ENCODE measurements around the gene ITIH3. TPM values are rescaled to one million over a fixed set of nuclear protein-coding genes. Genes with fewer than 3 reads are reported as not detected.

ITIH3 gene
- total and polyA plus RNA-seq, 10 of the 15 experiments (the other 5 are each of a cell fraction or from before 2014, with no cell fraction given), result 0.07 to 0.17 (median 0.15) TPM; not detected in 7

DNA sequence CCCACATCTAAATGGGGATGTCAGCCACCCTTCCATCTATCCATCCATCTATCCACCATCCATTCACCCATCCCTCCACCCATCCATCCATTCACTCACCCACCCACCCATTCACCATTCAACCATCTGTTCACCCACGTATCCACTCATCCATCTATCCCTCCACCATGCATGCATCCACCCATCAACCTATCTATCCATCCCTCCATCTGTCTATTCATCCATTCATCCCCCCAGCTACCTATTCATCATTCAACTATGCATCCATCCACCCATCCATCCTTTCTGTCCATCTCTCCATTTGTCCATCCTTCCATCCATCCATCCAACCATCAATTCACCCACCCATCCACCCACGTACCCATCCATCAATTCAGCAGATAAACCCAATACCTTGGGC, 14.6 kb downstream of the ITIH3 start (continued):
- TF ChIP-seq, protein P1, sequence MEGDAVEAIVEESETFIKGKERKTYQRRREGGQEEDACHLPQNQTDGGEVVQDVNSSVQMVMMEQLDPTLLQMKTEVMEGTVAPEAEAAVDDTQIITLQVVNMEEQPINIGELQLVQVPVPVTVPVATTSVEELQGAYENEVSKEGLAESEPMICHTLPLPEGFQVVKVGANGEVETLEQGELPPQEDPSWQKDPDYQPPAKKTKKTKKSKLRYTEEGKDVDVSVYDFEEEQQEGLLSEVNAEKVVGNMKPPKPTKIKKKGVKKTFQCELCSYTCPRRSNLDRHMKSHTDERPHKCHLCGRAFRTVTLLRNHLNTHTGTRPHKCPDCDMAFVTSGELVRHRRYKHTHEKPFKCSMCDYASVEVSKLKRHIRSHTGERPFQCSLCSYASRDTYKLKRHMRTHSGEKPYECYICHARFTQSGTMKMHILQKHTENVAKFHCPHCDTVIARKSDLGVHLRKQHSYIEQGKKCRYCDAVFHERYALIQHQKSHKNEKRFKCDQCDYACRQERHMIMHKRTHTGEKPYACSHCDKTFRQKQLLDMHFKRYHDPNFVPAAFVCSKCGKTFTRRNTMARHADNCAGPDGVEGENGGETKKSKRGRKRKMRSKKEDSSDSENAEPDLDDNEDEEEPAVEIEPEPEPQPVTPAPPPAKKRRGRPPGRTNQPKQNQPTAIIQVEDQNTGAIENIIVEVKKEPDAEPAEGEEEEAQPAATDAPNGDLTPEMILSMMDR (IDR thresholded peaks at IDR 0.05 in 2 of 3, conservative IDR thresholded peaks at IDR 0.05 in 1 of 3; ENCODE audit: control insufficient read depth in 2 of 3, extremely low read depth in 1 of 3, insufficient read depth in 1 of 3, low read depth in 3 of 3, low read length in 3 of 3), result no peak
- TF ChIP-seq, protein P2, sequence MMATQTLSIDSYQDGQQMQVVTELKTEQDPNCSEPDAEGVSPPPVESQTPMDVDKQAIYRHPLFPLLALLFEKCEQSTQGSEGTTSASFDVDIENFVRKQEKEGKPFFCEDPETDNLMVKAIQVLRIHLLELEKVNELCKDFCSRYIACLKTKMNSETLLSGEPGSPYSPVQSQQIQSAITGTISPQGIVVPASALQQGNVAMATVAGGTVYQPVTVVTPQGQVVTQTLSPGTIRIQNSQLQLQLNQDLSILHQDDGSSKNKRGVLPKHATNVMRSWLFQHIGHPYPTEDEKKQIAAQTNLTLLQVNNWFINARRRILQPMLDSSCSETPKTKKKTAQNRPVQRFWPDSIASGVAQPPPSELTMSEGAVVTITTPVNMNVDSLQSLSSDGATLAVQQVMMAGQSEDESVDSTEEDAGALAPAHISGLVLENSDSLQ (IDR thresholded peaks at IDR 0.05), result no peak
- TF ChIP-seq BCL11A (IDR thresholded peaks at IDR 0.05; ENCODE audit: low read depth, low read length) (no peak), RBBP5 (conservative IDR thresholded peaks at IDR 0.05) (no peak), MAX (IDR thresholded peaks at IDR 0.05; ENCODE audit: low read depth, low read length) (no peak), HDAC2 (IDR thresholded peaks at IDR 0.05) (no peak), ZBTB11 (CRISPR knock-in tag; IDR thresholded peaks at IDR 0.05) (no peak)
